Neural cell (in vitro differentiated cells): ENCODE results near the gene PIP4K2A.

Experiments used
- CTCF ChIP-seq: fragments of 450-650 bp; IDR thresholded peaks from 2 replicates; pipeline ENCODE4 v1.5.1; 2014; ENCODE audit warnings: antibody characterized with exemption, mild to moderate bottlenecking, moderate library complexity; ENCODE audit not compliant: poor library complexity, severe bottlenecking
- EP300 ChIP-seq: fragments of 450-650 bp; conservative IDR thresholded peaks from 2 replicates; pipeline ENCODE4 v1.6.1; 2014; ENCODE audit warnings: antibody characterized with exemption, mild to moderate bottlenecking, moderate library complexity; ENCODE audit not compliant: poor library complexity, severe bottlenecking
- EZH2 ChIP-seq: fragments of 200-600, 300-800 bp; shearing (Covaris generic), sonication (generic); IDR thresholded peaks from 2 replicates; pipeline ENCODE4 v1.6.1; 2014; ENCODE audit warnings: antibody characterized with exemption, low read length, borderline replicate concordance, mild to moderate bottlenecking; ENCODE audit not compliant: insufficient read depth, poor library complexity, severe bottlenecking
- TAF1 ChIP-seq: IDR thresholded peaks from 2 replicates; pipeline ENCODE4 v1.6.1; 2012; ENCODE audit warnings: low read depth

GRCh38 chr10:22727663-22728062, 13.3 kb upstream of the PIP4K2A start:
- TF ChIP-seq TAF1 = no peak
- no peak for TF ChIP-seq EP300
- TF ChIP-seq CTCF = no peak
- TF ChIP-seq EZH2 = no peak
